GM12878 (cell line): ENCODE measurements around the gene HOTAIR. TPM values are rescaled to one million over a fixed set of nuclear protein-coding genes. Genes with fewer than 3 reads are reported as not detected.

Experiments used
- ATAC-seq: fragments of 200-7000 bp; cut with Tn5 transposase; 3 replicates; pipeline ENCODE4 v1.9.1; 2020; ENCODE audit warnings: mild to moderate bottlenecking, moderate library complexity
- BruUV-seq: library from RNA; stranded (reverse); fragments of 400-500 nt; replicated peaks from 2 replicates; lab custom pipeline; 2021; lab: Mats Ljungman, UMichigan
- CTCF ChIA-PET: fragments of 300-600 bp; sonication (Branson Sonifier 250); formaldehyde crosslinking; extraction: SDS; loops from one replicate; lab custom pipeline; 2021; ENCODE audit warnings: inconsistent platforms; lab: Yijun Ruan, JAX
- POLR2A ChIA-PET: fragments of 350-600 bp; formaldehyde crosslinking; extraction: SDS; loops from one replicate; lab custom pipeline; 2021; ENCODE audit warnings: inconsistent platforms; lab: Charles Lee
- RAD21 ChIA-PET: fragments of 300-600 bp; sonication (Branson Sonifier 250); formaldehyde crosslinking; loops from one replicate; lab custom pipeline; 2023; ENCODE audit warnings: antibody characterized with exemption; ENCODE audit not compliant: unreplicated experiment; lab: Charles Lee
- SMC1A ChIA-PET: fragments of 300-600 bp; sonication (Branson Sonifier 250); formaldehyde crosslinking; loops from one replicate; lab custom pipeline; 2023; ENCODE audit not compliant: unreplicated experiment, uncharacterized antibody; lab: Charles Lee
- DNase-seq: peaks from one replicate; pipeline ENCODE4 v3.0.0-alpha.2; 2011; ENCODE audit warnings: low read depth, low spot score
- FAIRE-seq: peaks from 3 replicates; lab custom pipeline; 2011; peaks lifted over from hg19 to GRCh38; lab: Jason Lieb, UNC
- H2AFZ ChIP-seq: 2 replicates; pipeline ENCODE4 v1.6.0; 2011; ENCODE audit warnings: low read depth, low read length, control low read depth; ENCODE audit not compliant: control insufficient read depth
- H3K27ac ChIP-seq: 2 replicates; pipeline ENCODE4 v1.5.1; 2011; ENCODE audit warnings: control low read depth; ENCODE audit not compliant: control insufficient read depth, insufficient read depth
- H3K27me3 ChIP-seq, 2 experiments: replicated peaks in 1 of 2; 2 replicates each; pipeline versions ENCODE4 v1.6.0 to v1.6.1; 2011; ENCODE audit warnings: low read length in 1 of 2; ENCODE audit not compliant: control insufficient read depth in 2 of 2, insufficient read depth in 2 of 2
- H3K36me3 ChIP-seq, 2 experiments: 2 replicates each; pipeline ENCODE4 v1.5.1; 2011; ENCODE audit warnings: low read length in 1 of 2; ENCODE audit not compliant: control insufficient read depth in 2 of 2, insufficient read depth in 2 of 2
- H3K4me1 ChIP-seq: 2 replicates; pipeline ENCODE4 v1.6.1; 2011; ENCODE audit warnings: mild to moderate bottlenecking, low read length, moderate library complexity, mixed read lengths; ENCODE audit not compliant: control insufficient read depth, insufficient read depth
- H3K4me2 ChIP-seq: 2 replicates; pipeline ENCODE4 v1.6.0; 2011; ENCODE audit warnings: control low read depth; ENCODE audit not compliant: control insufficient read depth, insufficient read depth
- H3K4me3 ChIP-seq: fragments of 200-600 bp; sonication (generic); 2 replicates; pipeline ENCODE4 v1.5.1; 2016
- H3K79me2 ChIP-seq: 2 replicates; pipeline ENCODE4 v1.6.0; 2011; ENCODE audit warnings: low read length; ENCODE audit not compliant: control insufficient read depth, insufficient read depth
- H3K9ac ChIP-seq: 2 replicates; pipeline ENCODE4 v1.8.0; 2011; ENCODE audit warnings: low read length, control low read depth, mixed read lengths; ENCODE audit not compliant: control insufficient read depth, insufficient read depth
- H3K9me3 ChIP-seq: replicated peaks from 3 replicates; pipeline ENCODE4 v1.5.1; 2011; ENCODE audit warnings: mild to moderate bottlenecking, low read length; ENCODE audit not compliant: control insufficient read depth, insufficient read depth
- H4K20me1 ChIP-seq: 2 replicates; pipeline ENCODE4 v1.6.0; 2011; ENCODE audit not compliant: control insufficient read depth, insufficient read depth
- DPF2 ChIP-seq: fragments of 450-650 bp; IDR thresholded peaks from 2 replicates; pipeline ENCODE4 v1.6.1; 2017; ENCODE audit warnings: mild to moderate bottlenecking
- IKZF2 ChIP-seq, 2 experiments: fragments of 450-650 bp; IDR thresholded peaks; 2 replicates each; pipeline ENCODE4 v1.6.1; 2017; ENCODE audit warnings: mild to moderate bottlenecking in 2 of 2, moderate library complexity in 2 of 2
- JUNB ChIP-seq: IDR thresholded peaks from 2 replicates; pipeline ENCODE4 v1.6.1; 2016; ENCODE audit warnings: antibody characterized with exemption, mild to moderate bottlenecking
- JUND ChIP-seq: IDR thresholded peaks from 2 replicates; pipeline ENCODE4 v1.6.1; 2012; ENCODE audit warnings: low read depth, mild to moderate bottlenecking, low read length, improper control_type of control experiment, moderate library complexity
- KAT2A ChIP-seq: conservative IDR thresholded peaks from 2 replicates; pipeline ENCODE4 v1.6.1; 2011; ENCODE audit warnings: low read depth, low read length; ENCODE audit not compliant: control insufficient read depth
- MTA2 ChIP-seq: fragments of 450-650 bp; IDR thresholded peaks from 2 replicates; pipeline ENCODE4 v1.6.1; 2016; ENCODE audit warnings: low read depth, mild to moderate bottlenecking, moderate library complexity
- NFIC ChIP-seq: IDR thresholded peaks from 2 replicates; pipeline ENCODE4 v1.6.1; 2012; ENCODE audit warnings: low read depth, mild to moderate bottlenecking, inconsistent platforms, low read length, moderate library complexity
- NR2C1 ChIP-seq: fragments of 450-650 bp; IDR thresholded peaks from 2 replicates; pipeline ENCODE4 v1.6.1; 2017; ENCODE audit warnings: antibody characterized with exemption, mild to moderate bottlenecking, moderate library complexity
- POLR2A ChIP-seq: IDR thresholded peaks from 2 replicates; pipeline ENCODE4 v1.6.1; 2011; ENCODE audit warnings: low read depth, mild to moderate bottlenecking, low read length
- RB1 ChIP-seq: fragments of 450-650 bp; formaldehyde crosslinking; IDR thresholded peaks from 2 replicates; pipeline ENCODE4 v1.6.1; 2017; ENCODE audit warnings: mild to moderate bottlenecking, borderline replicate concordance
- STAT1 ChIP-seq: fragments of 450-650 bp; conservative IDR thresholded peaks from 2 replicates; pipeline ENCODE4 v1.6.1; 2014; ENCODE audit warnings: antibody characterized with exemption, mild to moderate bottlenecking
- SUPT20H ChIP-seq: IDR thresholded peaks from 2 replicates; pipeline ENCODE4 v1.6.1; 2011; ENCODE audit warnings: low read depth, mild to moderate bottlenecking, low read length, moderate library complexity, borderline replicate concordance; ENCODE audit not compliant: control insufficient read depth
- TCF3 ChIP-seq: IDR thresholded peaks from 2 replicates; pipeline ENCODE4 v1.6.1; 2012; ENCODE audit warnings: low read depth, mild to moderate bottlenecking, low read length, borderline replicate concordance; ENCODE audit not compliant: insufficient read depth
- ZZZ3 ChIP-seq: IDR thresholded peaks from 2 replicates; pipeline ENCODE4 v1.6.1; 2011; ENCODE audit warnings: low read depth; ENCODE audit not compliant: control insufficient read depth, insufficient read length
- WGBS: methylation state at CpG from one replicate; pipeline ENCODE4 v1.1.6; 2016; ENCODE audit warnings: low lambda C conversion rate; ENCODE audit not compliant: insufficient replicate concordance, insufficient coverage; ENCODE audit errors: missing lambda C conversion rate; 5-methylcytosine and 5-hydroxymethylcytosine counted together
- in situ Hi-C: fragments of 300-500 bp; cut with MboI; formaldehyde crosslinking; loops from 9 replicates; pipeline ENCODE4 v1.14.3; 2018; ENCODE audit warnings: mixed read lengths
- intact Hi-C: fragments of 100-400 bp; cut with micrococcal nuclease; formaldehyde crosslinking; loops from one replicate; pipeline ENCODE4 v1.14.2; 2022; ENCODE audit not compliant: unreplicated experiment
- polyA plus RNA-seq, 11 experiments: library from polyadenylated mRNA; depleted of rRNA in 4 of 11; unstranded in 6 of 11; stranded (reverse) in 5 of 11; fragments of >200 nt; fragmentation: Nextera tagmentation in 4 of 11; fragmentation: Illumina TruSeq in 1 of 11; extraction: Ambion mirVana in 4 of 11; extraction: Trizol in 1 of 11; gene quantifications; 1 replicate in 1 of 11; 2 replicates in 10 of 11; pipeline versions ENCODE4 v1.2.1 to v1.2.3, GENCODE V29; 2011 to 2016; ENCODE audit warnings: inconsistent platforms in 2 of 11, missing spikeins in 2 of 11, low read depth in 1 of 11
- total RNA-seq, 4 experiments: library from RNA; depleted of rRNA in 3 of 4; stranded (reverse); fragments of >200 nt in 3 of 4; fragmentation: Illumina TruSeq in 1 of 4; extraction: Trizol in 1 of 4; gene quantifications; 2 replicates each; pipeline versions ENCODE4 v1.2.1 to v1.2.3, GENCODE V29; 2013 to 2021
- TF ChIP-seq, protein P1 (sequence below): fragments of 450-650 bp; formaldehyde crosslinking; IDR thresholded peaks from 2 replicates; pipeline ENCODE4 v1.4.0; 2020; ENCODE audit warnings: mild to moderate bottlenecking, moderate library complexity

HOTAIR gene
- total and polyA plus RNA-seq, 10 of the 15 experiments (the other 5 are each of a cell fraction or from before 2014, with no cell fraction given) = not detected

DNA sequence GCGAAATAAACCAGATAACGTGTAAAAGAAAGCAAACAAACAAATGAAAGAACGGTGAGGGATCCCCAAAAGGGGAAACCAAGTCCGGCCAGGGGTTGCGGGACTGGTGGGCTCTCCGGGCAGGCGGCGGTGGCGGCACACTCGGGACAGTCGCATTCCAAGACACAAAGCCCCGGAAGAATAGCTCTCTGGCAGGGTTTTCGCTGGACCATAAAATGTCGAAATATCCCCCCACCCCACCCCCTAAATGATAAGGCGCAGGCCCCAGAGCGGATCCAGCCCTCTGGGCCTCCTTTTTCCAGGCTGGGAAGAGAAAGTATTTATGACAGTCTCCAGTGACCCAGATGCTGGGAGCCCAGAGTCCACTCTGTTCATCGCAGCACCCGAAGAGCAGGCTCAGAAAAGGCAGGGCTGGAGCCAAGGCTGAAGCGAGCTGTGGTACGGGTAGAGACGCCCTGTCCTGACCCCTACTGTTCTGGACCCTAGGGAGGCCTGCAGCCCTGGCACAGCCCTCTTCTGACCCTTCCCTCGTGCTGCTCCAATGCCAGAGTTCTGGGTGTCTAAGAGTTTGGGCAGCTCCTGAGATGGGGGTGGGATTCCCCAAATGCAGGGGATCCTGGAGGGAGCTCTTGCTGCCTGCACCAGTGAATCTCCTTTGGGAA lies 31.9 kb upstream of the HOTAIR start:
- no peaks in the 10 kb centered on the region for H3K79me2 ChIP-seq
- ATAC-seq (peak; percentile 22), DNase-seq (no peak), FAIRE-seq (no peak)
- 10% methylated on average over 22 of the region's 22 CpGs for WGBS
- H3K9ac ChIP-seq = no peak overlapping the region
- peaks cover 32 to 35% of the 10 kb centered on the region in 2 experiments for H3K27me3 ChIP-seq
- intact Hi-C loops (loop anchor here (1.0 to 10.0 kb wide), 6 partner anchors 15 to 368 kb away; no protein-coding TSS in a partner anchor), in situ Hi-C loops (no loop called here)
- H3K36me3 ChIP-seq = no peaks in the 10 kb centered on the region
- ChIA-PET RAD21 (interaction anchor here (0.6 to 4.5 kb wide), 15 partner anchors 11 to 619 kb away, joined by 3 to 38 read pairs (median 12); partner anchors contain the start of genes HOXC5, HOXC6 and SMUG1), SMC1A (interaction anchor here (0.6 to 3.4 kb wide), 14 partner anchors 11 to 210 kb away, joined by 3 to 37 read pairs (median 6); partner anchors contain the start of genes HOXC4, HOXC5 and SMUG1), POLR2A (interaction anchor here (1.6 to 2.4 kb wide), 2 partner anchors 11 to 18 kb away, joined by 3 to 9 read pairs; no protein-coding TSS in a partner anchor), CTCF (interaction anchor here (0.6 to 6.1 kb wide), 18 partner anchors 9 to 607 kb away, joined by 3 to 105 read pairs (median 15); partner anchors contain the start of genes HOXC10, HOXC5, HOXC6 and SMUG1)
- TF ChIP-seq NFIC (no peak), TCF3 (no peak), JUND (no peak), STAT1 (no peak), MTA2 (0 out of 2 replicates have a peak, but pooled peaks have one; percentile 26), NR2C1 (no peak), DPF2 (no peak; the same call in 1 of the 2 replicates), ZZZ3 (no peak), KAT2A (no peak), IKZF2 (IDR thresholded peaks at IDR 0.05) (0 out of 4 replicates have a peak, but pooled peaks of 1 of the 2 experiments have one; percentile 13), RB1 (no peak), SUPT20H (no peak), JUNB (no peak), POLR2A (no peak)
- TF ChIP-seq, protein P1, sequence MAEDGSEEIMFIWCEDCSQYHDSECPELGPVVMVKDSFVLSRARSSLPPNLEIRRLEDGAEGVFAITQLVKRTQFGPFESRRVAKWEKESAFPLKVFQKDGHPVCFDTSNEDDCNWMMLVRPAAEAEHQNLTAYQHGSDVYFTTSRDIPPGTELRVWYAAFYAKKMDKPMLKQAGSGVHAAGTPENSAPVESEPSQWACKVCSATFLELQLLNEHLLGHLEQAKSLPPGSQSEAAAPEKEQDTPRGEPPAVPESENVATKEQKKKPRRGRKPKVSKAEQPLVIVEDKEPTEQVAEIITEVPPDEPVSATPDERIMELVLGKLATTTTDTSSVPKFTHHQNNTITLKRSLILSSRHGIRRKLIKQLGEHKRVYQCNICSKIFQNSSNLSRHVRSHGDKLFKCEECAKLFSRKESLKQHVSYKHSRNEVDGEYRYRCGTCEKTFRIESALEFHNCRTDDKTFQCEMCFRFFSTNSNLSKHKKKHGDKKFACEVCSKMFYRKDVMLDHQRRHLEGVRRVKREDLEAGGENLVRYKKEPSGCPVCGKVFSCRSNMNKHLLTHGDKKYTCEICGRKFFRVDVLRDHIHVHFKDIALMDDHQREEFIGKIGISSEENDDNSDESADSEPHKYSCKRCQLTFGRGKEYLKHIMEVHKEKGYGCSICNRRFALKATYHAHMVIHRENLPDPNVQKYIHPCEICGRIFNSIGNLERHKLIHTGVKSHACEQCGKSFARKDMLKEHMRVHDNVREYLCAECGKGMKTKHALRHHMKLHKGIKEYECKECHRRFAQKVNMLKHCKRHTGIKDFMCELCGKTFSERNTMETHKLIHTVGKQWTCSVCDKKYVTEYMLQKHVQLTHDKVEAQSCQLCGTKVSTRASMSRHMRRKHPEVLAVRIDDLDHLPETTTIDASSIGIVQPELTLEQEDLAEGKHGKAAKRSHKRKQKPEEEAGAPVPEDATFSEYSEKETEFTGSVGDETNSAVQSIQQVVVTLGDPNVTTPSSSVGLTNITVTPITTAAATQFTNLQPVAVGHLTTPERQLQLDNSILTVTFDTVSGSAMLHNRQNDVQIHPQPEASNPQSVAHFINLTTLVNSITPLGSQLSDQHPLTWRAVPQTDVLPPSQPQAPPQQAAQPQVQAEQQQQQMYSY (CRISPR knock-in tag) = no peak
- no peak overlapping the region for H3K4me3 ChIP-seq
- H3K4me1 ChIP-seq = peaks cover 6% of the 10 kb centered on the region
- no peak overlapping the region for H3K27ac ChIP-seq
- H3K4me2 ChIP-seq = peak overlapping the region; percentile 94
- H3K9me3 ChIP-seq = no peaks in the 10 kb centered on the region
- BruUV-seq = no TSS peak
- no peak overlapping the region for H2AFZ ChIP-seq
- H4K20me1 ChIP-seq = no peaks in the 10 kb centered on the region
